Stimulated activated CD8-positive, alpha-beta memory T cell treated with anti-CD3 and anti-CD28 coated beads, Interleukin-7, amount 100 ng/mL, for 1 hour (primary cell): Measurements from ENCODE around the gene MLF2.

Experiments used
- DNase-seq, 2 donors: peaks; one replicate each; pipeline ENCODE4 v3.0.0-alpha.2; 2020; ENCODE audit warnings: low read depth in 2 of 2

MLF2 gene

DNA sequence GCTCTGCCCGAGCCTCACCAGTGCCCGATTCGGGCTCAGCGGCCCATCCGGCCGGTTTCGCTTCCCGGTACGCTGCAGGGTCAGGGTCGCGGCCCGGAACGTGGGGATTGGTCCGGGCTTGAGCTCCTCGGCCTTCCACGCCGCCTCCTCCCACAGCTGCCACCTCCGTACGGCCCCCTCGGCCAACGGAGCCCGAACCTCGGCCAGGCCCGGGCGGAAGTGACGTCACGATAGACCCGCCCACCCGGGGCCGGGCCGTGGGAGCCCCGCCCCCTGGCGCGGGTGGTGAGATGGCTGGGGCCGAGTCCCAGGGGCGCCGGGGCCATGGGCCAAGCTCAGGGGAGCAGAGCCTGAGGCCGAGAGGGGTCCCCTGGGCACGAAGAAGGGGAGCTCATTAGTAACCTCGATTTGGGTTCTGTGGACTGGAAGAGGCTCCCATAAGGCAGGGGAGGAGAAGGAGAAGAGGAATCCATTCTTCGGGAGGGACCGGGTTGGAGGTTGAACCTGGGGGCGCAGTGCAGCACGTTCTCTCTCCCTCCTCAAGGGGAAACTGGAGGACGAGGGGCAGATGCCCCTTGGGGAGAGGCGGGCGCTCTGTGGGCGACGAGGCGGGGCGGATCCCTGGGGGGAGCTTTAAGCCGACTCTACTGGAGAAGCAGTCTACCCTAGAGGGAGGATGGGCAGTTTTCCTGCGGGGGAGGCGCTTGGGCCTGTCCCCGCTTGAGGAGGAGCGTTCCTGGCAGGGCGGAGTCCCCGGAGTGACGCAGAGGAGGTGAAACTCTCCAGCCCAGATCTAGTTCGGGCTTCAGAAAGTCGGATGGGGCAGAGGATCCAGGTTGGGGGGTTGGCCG lies at the start of gene MLF2:
Gene MLF2, minus strand, starts transcription at position 221 of the 851 bp plus-strand sequence. CDS start 807 bp downstream, outside the sequence.
- DNase-seq = peak; percentile 92 to 95

GRCh38 chr12:6799147-6799546 lies 46.2 kb upstream of the MLF2 start:
- no peak for DNase-seq

DNA sequence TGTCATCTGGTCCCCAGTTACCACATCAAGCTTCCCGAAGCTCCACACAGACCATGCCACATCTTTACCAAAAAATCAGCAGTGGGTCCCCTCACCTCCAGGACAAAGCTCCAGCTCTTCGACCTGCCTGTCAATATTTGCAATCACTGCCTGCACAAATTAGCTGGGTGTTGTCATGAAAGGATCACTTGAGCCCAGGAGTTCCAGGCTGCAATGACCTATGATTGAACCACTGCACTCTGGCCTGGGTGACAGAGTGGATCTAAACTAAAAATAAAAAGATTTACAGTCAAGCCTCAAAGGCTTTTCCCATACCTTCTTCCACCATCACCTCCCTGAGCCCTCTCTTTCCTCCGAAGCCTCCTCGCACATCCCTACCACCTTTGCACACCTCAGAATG lies 43.6 kb upstream of the MLF2 start:
- DNase-seq = no peak

- no peak for DNase-seq
Observed at GRCh38 chr12:6795088-6795487, 42.1 kb upstream of the MLF2 start.

- DNase-seq = no peak
Observed at GRCh38 chr12:6792522-6793201, 39.7 kb upstream of the MLF2 start.

GRCh38 chr12:6791931-6792520 lies 39.1 kb upstream of the MLF2 start:
- DNase-seq = no peak

DNA sequence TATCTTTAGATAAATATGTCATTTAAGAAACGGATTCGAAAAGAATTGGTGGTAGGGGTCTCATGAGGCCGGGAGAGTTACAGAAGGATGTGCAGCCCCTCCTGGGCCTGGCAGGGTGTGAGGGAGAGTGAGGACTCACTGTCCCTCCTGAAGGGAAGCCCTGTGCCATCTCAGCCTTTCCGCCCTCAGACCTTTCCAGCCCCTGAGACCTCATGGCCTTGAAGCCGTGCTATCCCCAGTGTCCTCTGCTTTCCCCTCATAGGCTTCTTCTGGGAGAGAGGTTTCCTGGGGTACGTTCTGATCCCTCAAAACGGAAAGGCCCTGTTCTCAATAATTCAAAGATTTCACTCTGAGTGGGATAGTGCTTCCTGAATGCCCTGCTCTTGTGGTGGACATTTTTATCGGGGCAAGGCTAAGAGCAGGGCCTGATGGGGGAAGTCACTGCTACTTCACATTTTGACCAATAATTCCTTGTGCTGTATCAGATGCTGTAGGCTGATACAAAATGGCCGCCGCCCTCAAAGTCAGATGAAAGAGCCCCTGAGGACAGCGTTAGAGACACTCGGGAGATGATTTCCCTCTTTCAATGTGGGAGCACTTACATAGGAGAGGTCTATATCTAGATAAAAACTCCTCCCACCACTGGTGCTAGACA lies 37.7 kb upstream of the MLF2 start:
- no peak for DNase-seq

GRCh38 chr12:6788972-6789924 lies 36.3 kb upstream of the MLF2 start, which contains the start of gene CD4:
CD4 (plus strand) TSS chr12:6789528; CDS start chr12:6800139, 10,611 bp downstream.
- DNase-seq = no peak

- DNase-seq = no peak
Observed at GRCh38 chr12:6787309-6787708, 34.4 kb upstream of the MLF2 start.

DNA sequence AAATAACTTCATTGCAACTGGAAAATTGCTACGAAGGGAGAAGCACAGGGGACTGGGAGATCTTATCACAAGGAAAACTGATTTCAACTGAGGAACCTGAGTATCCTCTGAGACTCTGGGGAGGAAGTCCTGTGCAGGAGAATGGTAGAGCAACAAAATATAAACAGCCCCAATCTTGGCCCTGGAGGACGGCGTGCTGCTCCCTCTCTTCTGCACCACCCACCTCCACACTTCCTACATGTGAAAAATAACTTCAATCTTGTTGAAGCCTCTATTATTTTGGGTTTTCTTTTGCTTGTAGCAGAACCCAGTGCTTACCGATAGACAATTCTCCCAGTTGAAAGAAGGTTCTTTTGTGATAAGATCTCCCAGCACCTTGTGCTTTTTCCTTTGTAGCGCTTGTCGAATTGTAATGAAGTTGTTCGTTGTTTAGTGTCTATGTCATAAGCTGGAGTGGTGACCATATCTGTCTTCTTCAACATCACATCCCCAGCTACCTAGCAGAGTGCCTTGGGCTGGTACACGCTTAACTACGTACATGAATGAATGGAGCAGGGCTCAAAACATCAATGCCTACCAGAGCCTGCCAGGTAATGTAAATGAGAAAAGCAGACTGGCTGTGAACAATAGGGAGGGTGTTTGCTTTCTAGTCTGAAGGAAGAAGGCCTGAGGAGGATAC lies 33.6 kb upstream of the MLF2 start:
- DNase-seq = no peak

DNA sequence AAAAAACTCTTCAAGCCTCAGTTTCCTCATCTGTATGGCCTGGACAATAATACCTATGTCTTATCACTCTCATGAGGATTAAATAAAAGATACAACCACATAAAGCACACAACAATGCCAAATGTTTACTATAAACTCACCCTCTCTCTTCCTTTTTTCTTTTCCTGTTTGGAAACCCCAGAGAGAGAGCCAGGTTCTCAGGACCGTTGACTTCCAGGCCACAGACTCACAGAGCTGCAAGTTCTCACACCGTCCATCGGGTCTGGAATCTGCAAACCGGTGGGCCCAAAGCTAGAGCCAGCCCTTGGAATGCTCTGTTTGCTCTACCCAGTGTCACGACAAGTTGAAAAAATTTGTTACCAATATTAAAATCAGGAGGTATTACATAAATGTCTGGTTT lies 31.8 kb upstream of the MLF2 start:
- no peak for DNase-seq

- DNase-seq = no peak
Observed at GRCh38 chr12:6784296-6784695, 31.4 kb upstream of the MLF2 start.

DNA sequence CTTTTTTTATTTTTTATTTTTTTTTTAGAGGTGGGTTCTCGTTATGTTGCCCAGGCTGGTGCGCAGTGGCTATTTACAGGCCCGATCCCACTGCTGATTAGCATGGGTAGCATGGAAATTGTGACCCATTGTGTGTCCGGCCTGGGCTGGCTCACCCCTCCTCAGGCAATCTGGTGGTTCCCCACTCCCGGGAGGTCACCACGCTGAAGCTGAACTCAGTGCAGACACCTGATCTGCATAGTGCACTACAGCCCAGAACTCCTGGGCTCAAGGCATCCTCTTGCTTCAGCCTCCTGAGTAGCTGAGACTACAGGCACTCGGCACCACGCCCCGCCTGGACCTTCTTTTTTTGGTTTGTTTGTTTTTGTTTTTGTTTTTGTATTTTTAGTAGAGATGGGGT lies 30.9 kb upstream of the MLF2 start:
- no peak for DNase-seq

GRCh38 chr12:6782850-6783566 lies 30.1 kb upstream of the MLF2 start:
- DNase-seq = no peak

DNA sequence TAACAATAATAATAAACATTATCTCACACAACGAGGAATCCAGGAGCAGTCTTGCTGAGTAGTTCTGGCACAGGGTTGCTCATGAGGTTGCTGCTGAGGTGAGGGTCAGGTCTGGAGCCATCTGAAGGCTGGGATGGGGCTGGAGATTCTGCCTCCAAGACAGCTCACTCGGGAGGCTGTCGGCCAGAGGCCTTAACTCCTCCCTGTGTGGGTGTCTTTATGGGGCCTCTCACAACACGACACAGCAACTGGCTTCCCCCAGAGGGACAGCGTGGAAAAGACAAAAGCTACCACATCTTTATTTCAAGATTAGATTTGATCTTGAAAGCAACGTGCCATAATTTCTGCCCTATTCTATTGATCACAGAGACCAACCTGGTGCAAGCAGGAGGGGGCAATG lies 29.2 kb upstream of the MLF2 start:
- DNase-seq = no peak

GRCh38 chr12:6780573-6780972 lies 27.6 kb upstream of the MLF2 start:
- DNase-seq = no peak

- no peak for DNase-seq
Observed at GRCh38 chr12:6779708-6780432, 26.9 kb upstream of the MLF2 start.

DNA sequence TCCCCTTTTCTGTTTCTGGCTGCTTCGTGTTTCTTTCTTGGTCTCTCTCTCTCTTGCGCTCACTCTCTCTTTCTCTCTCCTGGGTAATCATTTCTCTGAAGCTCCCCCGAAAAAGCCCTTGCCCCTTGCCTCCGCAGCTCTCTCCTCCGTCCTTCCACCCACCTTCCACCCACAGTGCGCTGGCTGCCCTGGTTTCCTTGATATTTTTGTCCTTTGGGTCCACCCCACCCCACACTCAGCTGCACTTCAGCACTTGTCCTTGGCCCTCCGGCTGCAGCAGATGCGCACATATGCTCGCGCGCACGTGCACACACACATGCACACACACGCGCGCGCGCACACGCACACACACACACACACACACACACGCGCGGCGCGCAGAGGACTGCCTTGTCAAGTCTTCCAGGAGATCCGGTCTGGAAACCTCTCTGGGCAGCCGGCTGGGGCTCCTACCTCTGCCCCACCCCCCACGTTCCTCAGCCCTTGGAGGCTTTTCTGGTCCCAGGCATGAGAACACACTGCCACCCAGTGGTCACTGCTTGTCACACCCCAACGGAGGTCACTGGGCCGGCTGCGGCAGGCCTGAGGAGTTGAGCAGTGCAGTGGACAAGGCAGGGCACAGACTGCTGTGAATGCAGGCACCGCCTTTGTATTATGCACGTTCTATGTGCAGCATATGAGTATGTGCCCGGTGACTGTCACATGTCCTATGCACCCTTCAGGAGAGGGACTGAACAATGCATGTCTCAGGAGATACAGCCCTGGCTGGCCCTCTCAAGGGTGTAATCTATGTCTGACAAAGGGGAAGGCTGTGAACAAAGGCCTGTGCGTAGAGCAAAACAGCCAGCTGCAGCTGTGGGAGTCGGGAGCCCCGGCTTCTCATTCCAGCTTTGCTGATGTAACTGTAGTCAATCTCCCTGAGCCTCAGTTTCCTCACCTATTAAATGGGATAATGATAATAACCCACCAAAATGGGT lies 25.9 kb upstream of the MLF2 start:
- peak; percentile 73 to 79 for DNase-seq
